Astrocyte of the spinal cord (primary cell): ENCODE data around the gene EEF2KMT.

ENCODE experiments used
- DNase-seq: peaks from one replicate; pipeline ENCODE4 v3.0.0; 2011; ENCODE audit warnings: low read depth, low spot score
- H3K4me3 ChIP-seq: 2 replicates; pipeline ENCODE4 v1.5.1; 2011; ENCODE audit warnings: low read depth, mild to moderate bottlenecking, low read length, moderate library complexity
- CTCF ChIP-seq: IDR thresholded peaks from 2 replicates; pipeline ENCODE4 v1.5.1; 2012; ENCODE audit warnings: low read depth, mild to moderate bottlenecking, low read length, inconsistent platforms
- in situ Hi-C: cut with HindIII; loops from 2 replicates; pipeline ENCODE4 v1.10.0; 2017; ENCODE audit warnings: low sequenced_read_pairs

The EEF2KMT gene

GRCh38 chr16:5036228-5037156 lies 61.1 kb downstream of the EEF2KMT start:
- TF ChIP-seq CTCF = no peak
- H3K4me3 ChIP-seq = no peak overlapping the region
- no peak for DNase-seq
- in situ Hi-C loops = no loop called here

GRCh38 chr16:5035909-5036227 lies 61.7 kb downstream of the EEF2KMT start:
- DNase-seq = no peak
- no peak for TF ChIP-seq CTCF
- in situ Hi-C loops = no loop called here
- no peak overlapping the region for H3K4me3 ChIP-seq
